Hematopoietic multipotent progenitor cell treated with erythropoietin and hydrocortisone succinate and interleukin-3 and kit ligand, for 17 days (in vitro differentiated cells): ENCODE measurements around the gene FAM124A.

Source experiments
- DNase-seq: peaks from one replicate; pipeline ENCODE4 v3.0.0-alpha.2; 2015; ENCODE audit warnings: low spot score

Gene FAM124A

DNA sequence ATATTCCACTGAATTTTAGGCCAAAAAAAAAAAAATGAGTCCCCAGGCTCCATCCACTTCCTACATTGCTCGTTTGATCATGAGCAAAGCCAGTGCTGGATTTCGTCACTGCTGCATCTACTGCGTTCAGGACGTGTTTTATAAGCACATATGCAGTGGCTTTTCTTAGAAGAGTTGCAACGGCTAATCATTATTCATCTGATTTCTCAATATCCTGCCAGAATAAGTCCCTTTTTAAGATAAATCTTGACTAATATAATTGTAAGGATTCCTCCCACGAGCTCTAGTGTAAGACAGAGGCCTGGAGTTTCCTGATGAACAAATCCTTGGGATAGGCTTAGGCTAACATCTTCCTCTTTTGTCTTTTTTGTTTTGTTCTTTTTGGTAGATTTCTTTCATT, 19.5 kb downstream of the FAM124A start:
- no peak for DNase-seq

DNA sequence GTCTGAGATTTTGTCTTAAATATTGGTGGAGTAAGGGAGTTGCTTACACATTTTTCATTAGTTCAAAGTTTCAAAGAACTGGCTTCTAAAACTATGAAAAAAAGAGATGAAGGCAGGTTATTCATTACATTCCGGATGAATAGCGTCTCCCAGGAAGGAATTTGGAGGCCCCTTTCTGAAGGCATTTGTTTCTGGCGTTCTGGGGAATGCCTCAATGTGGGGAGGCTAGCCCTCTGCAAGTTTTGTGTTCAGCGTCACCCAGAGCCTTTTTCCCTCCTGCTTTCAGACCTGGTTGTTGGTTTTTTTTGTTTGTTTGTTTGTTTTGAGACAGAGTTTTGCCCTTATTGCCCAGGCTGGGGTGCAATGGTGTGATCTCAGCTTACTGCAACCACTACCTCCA, 21.0 kb downstream of the FAM124A start:
- DNase-seq, result no peak

DNA sequence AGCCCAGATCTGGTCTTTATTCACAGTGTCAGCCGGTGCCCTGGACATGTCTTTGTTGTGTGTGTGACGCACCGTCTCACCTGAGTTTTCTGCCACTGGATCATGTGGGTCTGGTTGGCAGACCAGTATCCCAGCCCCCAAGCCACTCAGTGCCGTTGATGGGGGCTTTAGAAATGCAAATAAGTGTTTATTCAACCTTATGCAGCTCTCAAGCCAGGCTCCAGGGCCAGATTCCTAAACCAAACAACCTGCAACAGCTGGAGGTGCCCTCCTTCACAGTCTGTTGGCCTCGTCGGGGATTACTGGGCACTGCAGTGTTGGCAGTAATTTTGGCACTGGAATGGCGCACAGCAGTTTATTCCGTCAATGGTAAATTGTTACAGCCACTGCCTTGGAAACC, 21.6 kb downstream of the FAM124A start:
- no peak for DNase-seq

DNA sequence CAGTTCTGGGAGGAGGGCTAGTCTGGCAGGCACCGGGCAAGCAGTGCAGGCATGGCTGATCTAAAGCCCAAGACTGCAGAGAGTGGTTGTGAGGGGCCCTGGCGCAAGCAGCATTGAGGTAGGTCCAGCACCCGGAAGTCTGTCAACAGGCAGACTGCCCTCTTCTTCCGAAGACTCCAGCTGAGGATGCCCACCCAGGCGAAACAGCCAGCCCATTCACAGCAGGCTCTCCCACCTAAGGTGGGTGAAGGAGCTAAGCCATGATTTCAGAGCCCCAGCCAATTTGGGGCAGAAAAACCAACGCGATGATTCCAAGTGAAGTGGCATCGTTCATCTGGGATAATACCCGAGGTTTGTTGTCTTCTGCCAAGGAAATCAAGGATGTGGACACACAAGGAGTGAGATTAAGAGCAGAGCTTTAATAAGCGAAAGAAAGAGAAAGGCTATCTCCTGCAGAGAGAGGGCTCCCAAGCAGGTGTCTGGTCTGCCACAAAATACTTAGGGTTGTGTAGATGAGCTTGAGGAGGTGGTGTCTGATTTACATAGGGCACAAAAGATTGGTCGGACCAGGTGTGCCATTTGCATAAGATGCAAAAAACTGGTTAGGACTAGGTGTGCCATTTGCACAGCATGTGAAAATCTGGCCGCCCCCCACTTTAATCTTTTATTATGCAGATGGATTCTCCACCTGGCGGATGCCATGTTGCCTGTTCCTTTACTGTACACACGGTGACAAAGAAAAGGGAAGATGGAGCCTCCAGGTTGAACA, 22.6 kb downstream of the FAM124A start:
- DNase-seq, result no peak

DNA sequence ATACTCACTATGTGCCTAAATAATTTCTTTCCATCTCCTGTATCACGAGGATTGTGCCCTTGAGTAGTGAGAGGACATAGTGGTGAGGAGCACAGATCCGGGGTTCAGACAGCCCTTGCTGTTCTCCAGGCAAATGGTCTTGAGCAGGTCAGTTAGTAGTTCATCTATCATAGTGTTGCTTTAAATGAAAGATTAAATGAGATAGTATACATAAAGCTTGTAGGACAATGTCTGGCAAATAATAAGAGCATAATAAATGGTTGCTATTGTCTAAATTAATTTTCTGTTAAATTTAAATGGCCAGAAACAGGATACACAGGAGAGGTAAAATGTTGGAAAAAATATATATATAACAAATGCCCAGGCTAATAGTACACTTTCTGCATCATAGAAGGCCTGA, 23.4 kb downstream of the FAM124A start:
- DNase-seq, result no peak

DNA sequence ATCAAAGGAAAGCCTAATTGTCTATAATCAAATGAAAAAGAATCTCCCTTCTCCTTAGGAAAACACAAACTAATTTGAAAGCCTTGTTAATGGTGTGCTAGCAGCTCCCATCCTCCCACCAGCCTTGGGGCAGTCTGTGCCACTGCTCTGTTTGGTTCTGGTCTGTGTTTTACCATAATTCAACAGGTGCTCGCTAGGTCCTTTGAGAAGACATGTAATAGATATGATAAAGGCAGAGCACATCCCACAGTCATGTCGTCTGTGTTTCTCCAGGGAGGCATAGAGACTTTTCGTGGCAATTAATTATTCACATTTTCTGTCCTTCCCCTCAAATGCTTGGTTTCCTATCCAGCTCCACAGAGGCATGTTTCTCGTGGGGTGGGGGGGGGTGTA, 23.8 kb downstream of the FAM124A start:
- no peak for DNase-seq

DNA sequence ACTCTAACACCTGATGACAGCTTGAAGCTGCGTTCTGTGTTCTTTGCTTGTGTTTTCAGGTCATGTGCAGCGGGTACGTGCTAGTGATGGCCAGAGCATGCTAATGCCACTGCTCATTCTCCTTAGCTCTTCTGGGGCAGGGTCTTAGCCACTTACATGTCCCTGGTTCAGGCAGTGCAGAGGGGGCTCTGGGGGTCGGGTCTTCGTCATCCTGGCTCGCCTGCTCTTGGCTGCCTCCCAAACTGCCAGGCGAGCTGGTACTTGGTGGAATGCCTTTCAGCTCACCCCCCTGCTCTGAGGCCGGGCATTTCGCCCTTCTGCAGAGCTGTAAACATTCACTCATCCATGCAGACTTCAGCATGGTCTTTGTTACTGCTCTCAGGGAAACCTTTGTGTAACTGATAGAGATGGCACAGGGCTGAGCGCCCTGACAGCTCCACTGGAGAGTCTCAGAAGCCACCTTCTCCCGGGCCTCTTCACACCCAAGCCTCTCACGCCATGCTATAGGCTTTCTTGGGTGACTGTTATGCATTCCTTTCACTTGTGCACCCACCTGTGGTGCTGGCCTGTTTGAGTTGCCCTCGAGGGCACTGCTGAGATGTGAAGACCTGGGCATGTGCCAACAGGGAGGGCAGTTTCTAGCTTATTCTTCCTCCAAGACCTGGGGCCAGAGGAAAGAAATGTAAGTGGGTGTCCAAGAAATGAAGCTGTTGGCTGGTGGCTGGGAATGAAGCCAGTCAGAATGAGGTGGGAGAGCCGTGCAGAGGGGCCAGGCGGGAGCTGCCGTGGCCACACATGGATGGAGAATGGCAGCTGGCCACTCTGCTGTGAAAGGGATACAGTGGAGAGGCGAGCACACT, 24.4 kb downstream of the FAM124A start:
- DNase-seq, result no peak

DNA sequence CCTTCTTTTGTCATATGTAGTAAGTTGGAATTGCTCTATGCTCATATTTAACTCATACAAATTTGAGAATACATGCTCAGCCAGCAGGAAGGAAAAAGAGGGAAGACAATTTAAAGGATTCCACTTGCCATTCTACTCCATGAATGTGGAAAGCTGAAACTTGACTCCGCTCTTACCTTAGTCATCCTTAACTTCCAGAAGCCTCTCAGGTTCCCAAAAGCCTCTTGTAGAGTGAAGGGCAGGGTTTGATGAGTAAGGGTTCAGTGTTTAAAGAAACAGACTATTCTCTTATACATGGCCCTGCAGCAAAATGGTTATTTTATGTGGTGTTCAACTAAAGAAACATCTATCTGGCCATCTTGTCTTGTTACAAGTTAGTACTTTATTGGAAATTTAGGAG, 27.1 kb downstream of the FAM124A start:
- DNase-seq, result no peak

DNA sequence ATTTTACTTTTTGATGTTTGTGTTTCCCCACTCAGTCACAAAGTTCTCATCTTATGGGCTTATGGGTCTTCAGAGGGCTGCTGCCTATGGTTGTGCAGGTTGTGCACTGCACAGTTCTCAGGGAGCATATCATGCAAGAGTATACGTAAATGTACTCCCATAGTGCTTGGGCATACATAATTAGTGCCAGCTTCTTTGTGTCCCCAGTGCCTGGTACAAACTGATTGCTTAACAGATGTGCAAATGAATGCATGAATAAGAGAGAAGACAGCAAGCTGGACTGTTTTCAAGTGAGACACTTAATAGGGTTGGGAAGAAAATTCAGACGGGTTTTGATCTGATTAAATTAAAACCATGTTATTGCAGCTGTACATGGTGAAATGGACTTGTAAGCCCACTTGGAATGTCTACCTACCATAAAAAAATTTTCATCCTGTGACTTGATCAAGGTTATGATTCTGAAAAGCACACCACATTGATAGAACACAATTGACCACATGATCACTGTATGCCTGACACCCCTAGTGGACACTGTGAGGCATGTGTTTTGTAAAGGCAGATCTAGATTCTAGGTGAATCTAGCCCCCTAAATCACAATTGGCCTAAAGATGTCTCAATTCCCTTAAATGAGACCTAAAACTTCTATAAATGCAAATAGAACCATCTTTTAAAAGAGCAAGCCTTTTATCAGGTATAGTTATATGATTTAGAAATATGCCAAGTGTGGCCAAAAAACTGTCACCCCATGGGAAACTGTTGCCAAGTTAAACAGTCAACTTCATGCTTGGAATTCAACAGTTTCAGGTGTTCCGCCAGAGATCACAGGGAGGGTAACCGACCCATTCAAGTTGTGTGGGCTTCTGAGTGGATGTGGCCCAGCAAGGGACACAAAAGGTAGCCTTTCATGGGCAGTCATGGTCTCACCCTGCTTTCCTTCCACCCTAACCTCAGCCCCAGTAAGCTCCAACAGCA, 27.9 kb downstream of the FAM124A start:
- no peak for DNase-seq

DNA sequence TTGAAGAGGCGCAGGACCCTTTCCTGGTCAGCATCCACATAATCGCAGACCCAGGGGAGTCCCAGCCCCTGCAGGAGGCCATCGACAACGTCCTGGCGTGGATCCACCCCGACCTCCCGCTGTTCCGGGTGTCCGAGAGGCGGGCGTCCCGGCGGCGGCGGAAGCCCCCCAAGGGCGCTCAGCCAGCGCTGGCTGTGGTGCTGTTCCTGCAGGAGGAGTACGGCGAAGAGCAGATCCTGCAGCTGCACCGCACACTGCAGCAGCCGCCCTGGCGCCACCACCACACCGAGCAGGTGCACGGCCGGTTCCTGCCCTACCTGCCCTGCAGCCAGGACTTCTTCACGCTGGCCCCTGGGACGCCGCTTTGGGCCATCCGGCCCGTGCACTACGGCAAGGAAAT, 29.3 kb downstream of the FAM124A start:
- no peak for DNase-seq

DNA sequence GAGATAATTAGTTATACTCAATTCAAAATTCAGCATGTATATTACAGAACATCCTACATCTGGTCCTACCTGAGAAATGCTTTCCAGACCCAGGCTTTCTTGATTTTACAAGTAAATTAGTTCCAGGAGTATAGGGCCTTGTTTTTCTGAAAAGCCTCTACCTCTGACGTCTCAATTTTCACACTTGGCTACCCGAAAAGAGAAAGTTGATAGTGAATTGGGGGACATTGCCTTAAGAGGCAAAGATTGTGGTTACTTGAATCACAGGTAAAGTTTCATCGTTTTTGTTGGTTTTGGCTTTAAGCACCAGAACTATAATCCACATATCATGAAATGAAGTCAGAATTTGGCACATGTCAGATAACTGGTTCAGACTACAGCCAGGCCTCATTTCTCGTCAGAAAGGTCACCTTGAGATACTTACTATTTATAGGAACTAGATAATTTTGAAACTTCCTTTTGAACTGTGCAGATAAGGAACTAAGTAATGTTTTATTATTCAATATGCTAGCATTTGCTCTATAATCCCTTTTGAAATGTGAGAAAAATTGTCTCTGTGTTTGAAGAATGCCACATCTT, 30.8 kb downstream of the FAM124A start:
- DNase-seq, result no peak

DNA sequence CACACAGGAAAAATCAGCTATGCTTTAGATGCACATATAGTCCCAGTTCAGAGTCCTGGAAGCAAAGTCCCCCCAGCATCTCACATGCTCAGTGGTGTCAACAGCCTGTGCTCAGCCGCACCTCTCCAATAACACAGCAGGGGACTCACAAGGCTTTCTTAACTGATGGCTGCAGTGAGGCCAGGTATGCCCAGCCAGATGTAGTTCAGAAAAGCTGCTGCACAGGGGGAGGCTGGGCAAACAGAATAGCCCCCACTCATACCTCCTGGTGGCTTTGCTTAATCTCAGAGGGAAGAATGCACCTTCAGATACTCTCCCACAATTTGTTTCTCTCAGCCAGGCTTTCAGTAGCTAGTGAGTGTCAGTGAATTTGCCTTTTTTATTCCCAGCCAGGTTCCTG, 33.4 kb downstream of the FAM124A start:
- no peak for DNase-seq

DNA sequence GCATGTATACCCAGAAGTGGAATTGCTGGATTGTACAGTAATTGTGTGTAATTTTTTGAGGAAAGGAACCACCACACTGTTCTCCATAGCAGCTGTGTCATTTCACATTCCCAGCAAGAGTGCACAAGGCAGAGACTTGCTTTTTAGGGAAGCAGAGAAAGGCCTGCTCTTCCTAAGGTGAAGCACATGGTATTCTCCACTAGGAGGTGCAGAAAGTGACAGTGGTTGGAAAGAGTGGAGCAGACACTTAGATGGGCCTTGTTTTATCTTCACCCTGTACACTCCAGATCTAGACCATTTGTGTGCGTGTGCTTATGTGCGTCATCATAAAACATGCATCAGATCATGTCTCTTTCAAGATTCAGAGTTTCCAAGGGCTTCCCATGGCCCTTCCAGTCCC, 35.0 kb downstream of the FAM124A start:
- DNase-seq, result no peak

DNA sequence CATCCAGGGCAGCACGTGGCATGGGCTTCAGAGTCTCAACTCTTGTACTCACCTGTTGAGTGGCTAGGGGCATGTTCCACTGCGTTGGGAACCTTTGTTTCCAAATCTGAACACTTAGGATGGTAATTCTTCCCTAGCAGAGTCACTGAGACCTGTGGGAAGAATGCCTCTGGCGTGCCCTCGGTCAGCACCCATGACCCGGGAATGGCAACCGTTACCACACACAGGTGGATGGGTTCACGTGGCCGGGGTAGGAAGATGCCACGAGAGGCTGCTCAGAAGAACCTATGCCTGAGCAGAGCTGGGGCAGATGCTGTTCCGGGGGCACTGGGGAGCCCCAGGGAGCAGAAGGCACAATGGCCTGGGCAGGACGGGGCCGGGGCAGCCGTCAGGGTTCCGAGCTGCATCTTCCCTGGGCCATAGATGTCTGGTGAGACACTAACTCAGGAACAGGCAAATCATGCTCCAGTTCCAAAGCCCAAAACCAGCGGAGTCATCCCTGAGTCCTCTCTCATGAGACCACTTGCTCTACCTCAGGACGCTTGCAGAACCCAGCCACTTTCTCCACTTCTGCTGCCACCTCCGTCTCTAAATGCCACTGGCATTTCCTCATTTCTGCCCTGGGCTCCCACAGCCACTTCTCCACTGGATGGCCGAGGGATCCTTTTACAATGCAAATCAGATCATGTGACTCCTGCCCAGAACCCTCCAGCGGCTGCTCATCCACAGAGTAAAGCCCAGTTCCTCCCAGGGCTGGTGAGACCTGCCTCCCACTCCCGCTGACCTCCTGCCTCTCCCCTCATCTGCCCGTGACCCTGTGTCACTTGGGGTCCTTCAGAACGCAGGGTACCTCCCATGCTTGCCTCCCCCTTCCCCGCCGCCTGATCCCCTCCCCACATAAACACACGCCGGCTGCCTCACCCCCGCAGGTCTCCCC, 36.7 kb downstream of the FAM124A start:
- no peak for DNase-seq

DNA sequence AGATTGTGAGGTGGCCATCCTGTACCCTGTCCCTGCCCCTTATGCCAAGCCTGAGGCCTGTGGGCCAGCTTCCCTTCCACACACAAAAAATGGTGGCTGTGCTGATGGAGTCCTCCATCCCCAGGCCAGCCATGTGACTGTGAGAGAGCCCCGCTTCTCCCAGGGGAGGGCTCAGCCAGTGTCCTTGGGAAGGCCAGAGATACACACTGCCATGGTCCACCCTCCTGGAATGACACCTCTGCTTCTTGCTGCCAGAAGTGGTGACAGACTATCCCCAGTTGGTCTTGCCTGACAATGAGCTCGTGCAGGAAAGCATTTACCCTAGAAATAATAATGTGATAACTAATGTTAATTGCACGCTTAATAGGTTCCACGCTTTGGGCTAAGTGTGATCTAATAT, 38.0 kb downstream of the FAM124A start:
- no peak for DNase-seq

DNA sequence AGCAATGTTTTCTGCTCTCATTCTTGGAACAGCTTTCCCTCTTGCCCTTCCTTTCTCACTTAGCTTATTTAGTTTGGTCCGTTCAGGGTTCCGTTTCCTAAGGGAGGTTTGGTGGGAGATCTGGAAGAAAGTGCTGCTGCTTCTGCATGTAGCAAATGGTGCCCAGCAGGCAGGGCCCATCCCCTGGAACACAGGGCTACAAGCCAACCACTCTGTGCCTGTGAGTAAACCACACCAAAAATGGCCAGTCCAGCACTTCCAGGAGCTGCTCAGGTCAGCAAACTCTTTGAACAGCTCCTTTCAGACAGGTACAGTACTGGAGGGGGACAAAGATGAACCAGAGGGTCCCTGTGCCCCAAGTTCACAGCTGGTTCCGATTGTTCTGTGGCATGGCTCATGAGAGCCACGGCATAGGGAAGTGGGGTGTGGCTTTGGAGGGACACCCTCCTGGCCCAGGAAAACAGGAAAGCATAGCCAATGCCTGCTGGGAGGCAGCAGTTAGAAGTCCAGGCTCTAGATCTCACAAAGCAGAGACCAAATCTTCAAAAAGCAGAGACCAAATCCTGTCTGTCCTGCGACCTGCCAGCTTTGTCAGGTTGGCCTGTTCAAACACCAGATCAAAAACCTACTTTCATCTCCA, 39.5 kb downstream of the FAM124A start:
- no peak for DNase-seq

DNA sequence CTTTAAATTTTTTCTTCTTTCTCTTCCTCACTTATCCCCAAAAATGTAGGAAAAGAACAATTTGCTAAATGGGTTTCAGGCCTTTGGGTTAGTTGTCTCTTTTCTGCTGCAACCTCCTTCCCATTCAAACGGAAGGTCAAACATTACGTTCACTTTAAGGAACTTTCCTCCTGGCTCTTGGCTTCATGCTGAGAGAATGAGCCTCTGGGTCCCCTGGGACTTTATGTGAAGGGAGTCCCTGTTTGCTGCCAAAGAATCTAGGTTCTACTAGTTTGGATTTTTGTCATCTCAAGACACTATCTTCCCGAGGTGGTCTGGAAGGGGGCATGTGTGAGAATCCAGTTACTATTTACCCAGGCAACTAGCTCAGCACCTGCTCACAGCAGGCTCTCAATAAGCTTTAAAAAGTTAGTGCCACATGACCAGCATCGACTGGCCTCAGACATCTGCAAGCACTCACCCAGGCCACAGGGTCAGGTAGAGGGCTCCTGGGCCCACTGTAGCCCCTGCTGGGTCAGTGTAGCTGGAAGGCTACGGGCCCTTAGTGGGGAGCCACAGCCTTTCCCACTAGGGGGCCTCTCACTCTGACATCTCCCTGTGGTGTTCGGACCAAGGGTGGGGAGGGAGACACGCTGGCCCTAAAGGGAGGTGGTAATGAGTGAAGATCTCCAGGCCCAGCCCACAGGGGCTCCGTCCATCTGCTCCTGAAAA, 40.5 kb downstream of the FAM124A start:
- DNase-seq, result no peak

DNA sequence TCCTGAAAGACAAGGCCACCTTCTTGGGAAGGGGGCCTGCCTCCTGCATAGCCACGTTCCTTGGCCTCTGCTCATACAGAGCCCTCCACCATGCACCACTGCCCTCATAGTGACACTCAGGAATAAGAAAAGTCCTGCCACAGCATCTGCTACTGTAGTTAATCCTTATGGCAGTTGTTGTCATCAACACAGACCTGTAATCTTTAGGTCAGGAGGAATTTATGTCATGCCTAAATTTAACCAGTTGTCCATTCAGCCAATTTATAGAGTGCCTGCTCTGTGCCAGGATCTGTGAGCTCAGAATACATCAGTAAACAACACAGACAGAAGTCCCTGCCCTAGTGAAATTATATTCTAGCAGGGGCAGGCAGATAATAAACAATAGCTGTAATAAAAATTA, 44.4 kb downstream of the FAM124A start:
- no peak for DNase-seq

DNA sequence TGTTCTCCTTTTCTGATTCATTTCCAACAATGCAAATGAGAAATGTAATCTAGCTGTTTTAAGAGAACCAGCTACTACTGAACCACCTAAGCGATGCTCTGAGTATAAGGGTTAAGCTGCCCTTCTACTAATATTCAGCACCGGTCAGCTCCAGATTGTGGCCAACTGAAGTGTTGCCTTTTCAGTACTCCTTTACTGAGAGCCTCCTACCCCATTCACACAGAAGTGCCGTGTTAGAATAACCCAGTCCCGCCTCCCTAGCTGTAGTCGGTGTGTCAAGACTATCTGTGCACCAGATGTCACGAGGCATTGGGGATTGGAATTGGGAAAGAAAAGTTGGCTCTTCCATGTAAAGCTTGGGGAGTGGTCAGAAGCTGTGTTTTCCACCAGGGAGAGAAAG, 45.4 kb downstream of the FAM124A start:
- no peak for DNase-seq

DNA sequence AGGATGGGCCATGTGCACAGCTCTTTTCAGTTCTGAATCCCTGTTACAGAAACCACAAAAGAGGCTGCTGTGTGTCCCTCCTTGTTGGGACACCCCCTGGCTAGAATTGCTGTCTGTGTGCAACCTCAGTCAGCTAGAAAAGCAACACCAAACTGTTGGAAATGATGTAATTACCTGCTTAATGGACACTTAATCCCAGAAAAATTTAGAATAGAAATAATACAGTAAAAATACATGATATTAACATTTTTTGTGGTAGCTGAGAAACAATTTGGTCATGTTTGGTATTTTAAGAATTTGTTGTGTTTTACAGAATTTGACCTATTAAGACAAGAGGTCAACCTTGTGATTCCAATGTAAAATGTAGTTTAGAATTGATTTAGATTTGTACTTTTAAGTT, 46.8 kb downstream of the FAM124A start:
- DNase-seq, result no peak
